Prostate gland (tissue), 2 donors: ENCODE results near the gene PLA2G4A.

Source experiments
- CTCF ChIP-seq, 4 experiments: fragments of 200-600 bp in 2 of 4; fragments of 450-650 bp in 2 of 4; sonication (generic) in 2 of 4; IDR thresholded peaks; 1 replicate in 3 of 4; 2 replicates in 1 of 4; pipeline ENCODE4 v1.5.1; 2016 to 2019; ENCODE audit warnings: antibody characterized with exemption in 4 of 4, mild to moderate bottlenecking in 2 of 4, moderate library complexity in 2 of 4
- POLR2A ChIP-seq: fragments of 450-650 bp; IDR thresholded peaks from one replicate; pipeline ENCODE4 v1.6.1; 2016; ENCODE audit warnings: antibody characterized with exemption, mild to moderate bottlenecking
- POLR2AphosphoS5 ChIP-seq: sonication (generic); formaldehyde crosslinking; IDR thresholded peaks from one replicate; pipeline ENCODE4 v1.6.1; 2017; ENCODE audit warnings: antibody characterized with exemption

GRCh38 chr1:186804679-186805078 is 24.1 kb upstream of the PLA2G4A start:
- TF ChIP-seq CTCF (IDR thresholded peaks at IDR 0.05) = no peak
- no peak for TF ChIP-seq POLR2A
- TF ChIP-seq POLR2AphosphoS5 = no peak
